Activated CD8-positive, alpha-beta memory T cell treated with anti-CD3 and anti-CD28 coated beads, Interleukin-2, amount 50 U/mL, for 1 hour (primary cell): Measurements from ENCODE around the gene MESP2.

Experiments used
- DNase-seq: peaks from one replicate; pipeline ENCODE4 v3.0.0-alpha.2; 2020; ENCODE audit errors: extremely low read depth

The MESP2 gene

DNA sequence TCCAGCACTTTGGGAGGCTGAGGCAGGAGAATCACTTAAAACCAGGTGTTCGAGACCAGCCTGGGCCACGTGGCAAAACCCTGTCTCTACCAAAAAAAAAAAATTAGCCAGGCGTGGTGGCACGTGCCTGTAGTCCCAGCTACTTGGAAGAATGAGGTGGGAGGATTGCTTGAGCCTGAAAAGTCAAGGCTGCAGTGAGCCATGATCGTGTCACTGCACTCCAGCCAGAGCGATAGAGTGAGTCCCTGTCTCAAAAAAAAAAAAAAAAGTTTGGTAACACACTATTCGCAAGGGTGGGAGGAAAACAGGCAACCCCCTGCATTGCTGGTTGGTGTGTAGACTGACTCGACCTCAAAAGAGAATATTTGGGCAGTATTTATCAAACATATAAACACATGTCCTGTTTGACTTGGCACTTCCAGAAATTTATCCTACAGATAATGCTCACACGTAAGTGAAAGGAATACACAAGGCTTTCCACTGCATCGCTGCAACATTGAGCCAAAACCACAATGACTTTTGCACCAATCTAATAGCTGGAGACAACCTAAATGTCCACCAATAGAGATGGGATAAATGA, 41.7 kb downstream of the MESP2 start:
- no peak for DNase-seq

DNA sequence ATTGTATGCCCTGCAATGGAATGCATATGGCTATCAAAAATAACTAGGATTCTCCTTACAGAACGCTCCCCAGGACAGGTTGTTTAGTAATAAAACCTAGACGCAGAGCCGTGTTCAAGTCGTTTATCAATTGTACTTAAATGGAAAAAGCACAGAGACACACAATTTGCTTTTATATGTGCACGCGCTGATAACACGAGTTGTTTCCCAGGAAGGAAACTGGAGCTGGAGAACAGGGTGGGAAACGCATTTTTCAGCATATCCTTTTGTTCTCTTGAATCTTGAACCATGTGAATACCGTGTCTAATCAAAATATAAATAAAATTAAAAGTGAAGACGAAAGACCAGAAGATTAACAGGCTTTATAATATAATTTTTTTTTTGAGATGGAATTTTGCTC, 42.2 kb downstream of the MESP2 start:
- no peak for DNase-seq

DNA sequence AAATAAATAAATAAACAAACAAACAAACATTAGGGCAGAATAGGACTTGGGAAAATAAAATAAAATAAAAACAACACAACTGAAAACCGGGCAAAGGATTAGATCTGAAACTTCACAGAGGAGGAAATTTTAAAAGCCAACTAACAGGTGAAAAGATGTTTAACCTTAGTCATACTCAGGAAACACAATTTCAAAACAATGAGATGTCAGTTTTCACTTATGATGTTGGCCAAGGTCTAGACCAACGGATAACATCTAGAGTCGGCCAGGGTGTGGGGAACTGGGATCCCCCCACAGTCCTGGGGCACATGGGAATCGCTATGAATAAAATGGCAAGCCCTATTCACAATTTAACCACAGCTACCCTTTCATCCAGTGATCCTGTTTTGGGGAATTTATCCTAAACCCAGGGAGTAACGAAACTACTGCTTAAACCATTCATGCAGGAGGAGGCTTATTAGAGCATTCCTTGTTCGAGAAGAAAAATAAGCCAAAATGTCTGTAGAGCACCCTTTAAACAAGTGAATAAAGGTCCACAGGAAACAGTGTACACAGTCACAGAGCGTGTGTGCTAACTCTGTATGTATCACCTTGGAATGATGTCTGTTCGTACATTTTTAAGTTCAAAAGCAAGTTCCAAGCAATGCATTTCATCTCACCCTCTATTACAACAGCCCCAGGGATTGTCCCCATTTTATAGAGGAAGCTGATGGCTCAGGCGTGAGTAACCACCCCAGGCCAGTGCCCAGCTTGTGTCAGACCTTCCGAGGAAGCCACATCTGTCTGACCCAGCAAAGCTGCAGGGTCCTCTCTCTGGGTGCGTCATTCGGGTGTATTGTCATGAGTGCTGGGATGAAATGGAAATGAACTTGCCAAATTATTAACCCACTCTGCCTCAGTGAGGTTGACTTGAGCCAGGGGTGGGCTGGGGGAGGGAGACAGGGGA, 44.8 kb downstream of the MESP2 start:
- DNase-seq: no peak

DNA sequence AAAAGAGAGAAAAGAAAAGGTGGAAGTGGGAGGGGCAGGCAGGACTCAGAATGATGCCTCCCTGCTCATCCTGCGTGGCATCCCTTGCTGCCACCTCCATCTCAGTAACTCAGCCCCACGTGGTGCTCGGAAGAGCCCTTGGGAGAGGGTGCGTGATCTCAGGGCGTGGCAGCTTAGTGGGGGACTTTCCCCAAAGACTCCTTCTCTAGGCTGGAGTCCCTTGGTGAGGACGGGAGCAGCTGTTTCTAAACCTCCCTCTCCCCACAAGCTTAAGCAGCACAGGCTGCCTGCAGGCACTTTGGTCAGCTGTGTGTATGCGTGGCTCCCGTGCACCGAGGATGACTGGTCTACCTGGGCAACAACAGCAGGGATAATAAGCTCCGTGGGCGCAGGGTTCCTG, 45.9 kb downstream of the MESP2 start:
- no peak for DNase-seq

DNA sequence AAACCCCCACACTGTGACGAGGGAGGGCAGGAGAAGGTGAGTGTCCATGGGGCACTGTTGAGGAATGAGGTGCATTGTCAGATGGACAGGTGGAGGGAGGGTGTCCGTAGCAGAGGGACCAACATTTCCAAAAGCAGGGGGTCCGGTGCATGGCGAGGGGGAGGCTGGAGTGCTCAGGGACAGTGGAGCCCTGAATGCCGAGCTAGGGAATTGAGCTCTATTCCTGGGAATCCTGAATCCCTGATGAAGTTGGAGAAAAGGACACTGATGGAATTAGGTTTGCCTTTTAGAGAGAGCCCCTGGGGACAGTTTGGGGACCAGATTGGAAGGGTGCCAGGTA, 46.4 kb downstream of the MESP2 start:
- DNase-seq: no peak

DNA sequence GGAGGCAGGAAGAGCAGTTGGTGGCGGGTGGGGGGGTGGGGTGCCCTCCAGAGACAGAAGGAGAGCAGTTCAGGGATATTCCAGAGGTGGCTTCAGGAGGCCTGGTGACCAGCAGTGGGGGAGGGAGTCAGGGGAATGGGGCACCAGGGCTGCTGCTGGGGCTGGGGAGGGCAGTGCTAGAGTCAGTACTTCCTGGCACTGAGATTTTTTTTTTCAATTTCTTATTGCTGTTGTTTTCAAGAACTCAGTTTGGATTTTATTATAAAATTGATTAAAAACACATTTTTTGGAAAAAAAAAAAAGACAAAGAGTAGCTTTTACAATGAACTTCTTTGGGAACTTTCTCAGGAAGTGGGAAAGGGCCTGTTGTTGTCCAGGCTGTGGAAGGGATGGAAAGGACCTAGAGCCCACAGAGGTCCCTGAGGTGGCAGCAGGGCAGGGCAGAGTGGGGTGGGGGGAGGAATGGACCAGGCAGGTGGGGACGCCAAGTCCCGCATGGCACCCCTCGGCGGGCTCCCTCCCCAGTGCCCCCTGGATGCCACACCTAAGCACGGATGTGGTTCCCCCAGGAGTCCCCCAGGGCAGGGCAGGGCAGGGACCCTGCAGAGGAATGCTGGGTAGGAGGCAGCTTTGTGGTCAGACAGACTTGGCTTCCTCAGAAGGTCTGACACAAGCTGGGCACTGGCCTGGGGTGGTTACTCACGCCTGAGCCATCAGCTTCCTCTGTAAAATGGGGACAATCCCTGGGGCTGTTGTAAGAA, 47.0 kb downstream of the MESP2 start:
- DNase-seq: no peak

DNA sequence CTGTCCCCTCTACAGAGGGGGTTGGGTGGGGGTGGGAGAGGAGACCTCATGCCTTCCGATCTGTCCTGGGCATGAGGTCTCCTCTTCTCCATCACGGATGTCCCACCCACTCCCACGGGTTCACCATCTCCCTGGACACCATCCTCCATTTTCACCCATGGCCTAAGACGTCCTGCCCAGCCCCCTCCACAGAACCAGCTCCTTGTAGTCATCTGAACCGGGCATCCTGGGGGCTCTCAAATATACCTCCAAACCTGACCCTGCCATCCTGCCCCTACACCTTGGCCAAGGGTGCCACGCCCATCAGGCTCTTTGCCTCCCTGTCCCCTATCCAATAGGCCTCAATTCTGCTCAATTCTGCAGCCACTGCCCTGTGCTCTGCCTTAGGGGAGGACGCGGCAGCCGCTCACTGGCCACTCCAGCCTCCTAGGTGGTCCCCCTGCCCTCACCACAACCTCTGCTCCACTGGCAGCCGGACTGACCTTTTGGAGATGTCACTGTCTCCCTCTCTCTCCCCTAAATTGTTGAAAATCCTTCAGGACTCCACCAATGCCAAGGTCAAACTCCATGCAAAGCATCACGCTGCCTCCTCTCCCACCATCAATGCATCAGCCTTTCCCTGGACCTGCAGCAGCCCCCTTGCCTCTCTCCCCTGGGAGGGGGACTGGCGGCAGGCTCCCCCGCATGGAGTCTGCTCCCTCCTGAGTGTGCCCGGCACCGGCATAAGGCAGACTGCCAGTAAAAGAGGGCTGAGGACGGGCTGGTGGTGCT, 47.9 kb downstream of the MESP2 start:
- DNase-seq: no peak

DNA sequence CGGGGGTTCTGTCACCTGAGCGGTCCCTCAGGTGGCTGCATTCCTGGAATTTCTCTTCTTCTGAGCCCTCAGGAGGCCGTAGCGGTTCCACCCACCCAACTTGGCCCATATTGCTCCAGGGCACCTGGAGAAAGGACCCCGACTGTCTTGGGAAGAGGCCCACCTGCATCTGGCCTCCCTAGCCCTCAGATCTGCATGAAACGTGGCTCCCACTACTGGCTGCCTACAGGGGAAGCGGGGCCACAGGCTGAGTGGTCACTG, 48.4 kb downstream of the MESP2 start:
- no peak for DNase-seq

DNA sequence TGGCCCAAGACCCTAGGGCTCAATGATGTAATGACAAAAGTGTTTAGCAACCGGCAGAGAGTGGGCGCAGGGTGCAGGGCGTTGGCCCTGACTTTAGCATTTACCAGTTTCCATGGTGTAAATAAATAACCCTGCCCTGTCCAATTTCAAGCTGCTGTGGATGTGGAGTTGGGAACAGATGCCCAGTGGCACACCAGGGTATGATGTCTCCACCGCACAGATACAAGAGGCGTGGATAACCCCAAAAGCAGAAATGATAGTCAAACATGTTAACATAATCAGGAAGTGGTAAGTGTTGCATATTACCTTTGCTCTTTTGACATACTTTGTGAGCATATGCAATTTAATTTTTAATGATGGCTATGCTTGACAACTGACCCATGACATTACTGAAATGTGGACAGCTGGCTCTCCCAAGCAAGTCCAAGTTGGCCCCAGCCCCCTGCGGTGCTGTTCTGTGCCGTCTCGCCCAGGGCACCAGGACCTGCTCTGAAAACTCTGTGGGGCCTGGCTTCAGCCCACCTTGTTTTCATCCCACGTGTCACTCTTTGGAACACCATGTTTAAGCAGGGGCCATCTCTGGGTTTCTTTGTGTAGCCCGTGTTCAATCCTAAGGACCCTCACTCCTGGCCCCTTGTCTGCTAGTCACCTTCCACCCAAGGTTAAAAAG, 49.3 kb downstream of the MESP2 start:
- no peak for DNase-seq

DNA sequence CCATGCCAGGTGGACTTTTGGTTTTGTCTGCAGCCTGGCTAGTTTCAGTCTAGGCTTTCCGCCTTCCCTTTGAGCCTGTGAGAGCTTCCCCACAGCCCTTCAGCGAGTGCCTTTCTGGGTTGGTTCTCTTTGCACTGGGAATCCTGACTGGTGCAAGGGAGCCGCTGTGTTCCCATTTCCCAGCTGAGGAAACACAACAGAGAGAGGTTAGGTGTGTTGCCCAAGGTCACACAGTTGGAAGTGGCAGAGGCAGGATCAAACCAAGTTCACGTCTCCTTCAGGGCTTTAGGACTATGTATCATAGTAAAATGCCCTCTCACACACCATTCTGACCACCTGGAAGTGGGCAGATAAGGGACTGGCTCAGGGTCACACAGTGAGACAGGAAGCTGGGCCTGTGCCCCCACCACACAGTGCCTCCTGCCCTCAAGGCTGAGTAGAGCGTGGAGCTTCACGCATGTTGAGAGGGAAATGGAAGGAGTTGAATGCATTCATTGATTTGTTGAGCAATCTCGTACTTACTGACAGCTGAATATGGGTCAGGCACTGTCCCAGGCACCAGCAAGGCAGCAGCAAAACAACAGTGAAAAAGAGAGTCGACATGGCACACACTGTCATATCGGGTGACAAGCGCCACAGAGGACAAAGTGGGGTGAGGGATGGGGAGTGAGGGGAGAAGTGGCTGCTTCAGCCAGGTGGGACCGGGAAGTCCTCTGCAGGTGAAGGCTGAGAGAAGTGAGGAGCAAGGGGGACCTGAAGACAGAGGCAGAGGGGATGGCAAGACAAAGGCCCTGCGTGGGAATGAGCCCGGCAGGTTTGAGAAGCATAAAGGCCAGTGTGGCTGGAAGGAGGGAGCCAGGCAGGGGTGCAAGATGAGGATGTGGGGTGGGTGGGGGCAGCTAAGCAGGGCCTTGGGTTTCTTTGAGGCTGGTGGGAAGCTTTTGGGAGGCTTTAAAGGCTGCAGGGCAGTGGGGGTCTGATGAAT, 50.8 kb downstream of the MESP2 start:
- DNase-seq: no peak

DNA sequence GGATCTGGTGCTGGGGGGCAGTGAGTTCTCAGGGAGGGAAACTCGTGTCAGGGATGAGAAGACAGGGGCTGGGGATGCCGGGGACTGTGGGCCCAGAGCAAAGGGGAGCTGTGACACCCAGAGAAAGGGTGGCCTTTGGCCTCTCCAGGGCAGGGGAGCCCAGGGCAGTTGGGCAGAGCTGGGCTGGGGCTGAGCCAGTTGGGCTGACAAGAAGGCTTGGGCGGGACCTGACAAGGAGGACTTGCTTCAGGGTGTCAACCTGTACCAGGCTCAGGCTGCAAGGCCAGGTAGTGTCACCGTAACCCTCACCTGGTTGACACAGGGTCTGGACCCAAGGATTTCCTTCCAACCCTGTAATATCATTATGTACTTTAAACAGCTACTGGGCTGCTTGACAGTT, 51.7 kb downstream of the MESP2 start:
- DNase-seq: no peak
